ENCODE results near the gene CHPF2. TPM values are rescaled to one million over a fixed set of nuclear protein-coding genes. Genes with fewer than 3 reads are reported as not detected.

CHPF2 gene
- total RNA-seq, 1 experiment from 2014 or later, result 26.5 TPM

DNA sequence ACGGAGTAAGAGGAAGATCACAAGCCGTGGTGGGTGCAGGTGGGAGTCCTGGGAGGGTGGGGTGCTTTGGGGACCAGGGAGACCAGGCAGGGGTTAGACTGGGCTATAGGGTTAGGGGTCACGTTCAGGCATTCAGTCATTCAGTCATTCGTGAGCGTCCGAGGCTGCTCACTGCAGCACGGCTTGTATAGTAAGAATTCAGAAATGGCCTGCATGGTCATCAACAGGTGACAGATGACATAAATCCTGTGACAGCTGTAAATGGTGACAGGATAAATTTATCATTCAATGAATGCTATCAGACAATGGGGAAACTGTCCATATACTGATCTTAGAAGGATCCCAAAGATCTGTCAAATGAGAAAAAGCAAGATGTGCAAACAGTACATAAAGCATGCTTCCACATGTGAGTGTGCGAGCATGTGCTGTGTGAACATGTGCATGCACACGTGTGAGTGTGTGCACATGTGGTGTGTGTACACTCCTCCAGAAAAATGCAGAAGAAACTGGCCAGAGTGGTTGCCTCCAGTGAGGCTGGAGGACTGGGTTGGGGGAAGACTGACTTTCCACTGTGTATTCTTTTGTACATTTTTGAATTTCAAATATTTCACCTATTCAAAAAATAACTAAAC is 48.2 kb downstream of the CHPF2 start:
- no peak overlapping the region for H3K4me3 ChIP-seq
- DNase-seq, result no peak
- no peaks in the 10 kb centered on the region for H3K27me3 ChIP-seq
- no peaks in the 10 kb centered on the region for H3K36me3 ChIP-seq
- H3K9me3 ChIP-seq, result no peaks in the 10 kb centered on the region

- no peaks in the 10 kb centered on the region for H3K36me3 ChIP-seq
- no peaks in the 10 kb centered on the region for H3K9me3 ChIP-seq
- DNase-seq, result no peak
- no peaks in the 10 kb centered on the region for H3K27me3 ChIP-seq
- H3K4me3 ChIP-seq, result no peak overlapping the region
Measured at GRCh38 chr7:151281686-151282085, 49.4 kb downstream of the CHPF2 start.

GRCh38 chr7:151282111-151282510 is 49.8 kb downstream of the CHPF2 start:
- no peaks in the 10 kb centered on the region for H3K27me3 ChIP-seq
- H3K4me3 ChIP-seq, result no peak overlapping the region

GRCh38 chr7:151283302-151283701 is 51.0 kb downstream of the CHPF2 start:
- Histone ChIP-seq H3K36me3 (no peaks in the 10 kb centered on the region), H3K4me3 (no peak overlapping the region), H3K27me3 (no peaks in the 10 kb centered on the region), H3K9me3 (no peaks in the 10 kb centered on the region)
- no peak for DNase-seq

More at GRCh38 chr7:151282111-151282510, 49.8 kb downstream of the CHPF2 start:
- no peak for DNase-seq
- H3K36me3 ChIP-seq, result no peaks in the 10 kb centered on the region
- H3K9me3 ChIP-seq, result no peaks in the 10 kb centered on the region

GRCh38 chr7:151286148-151286547 is 53.9 kb downstream of the CHPF2 start:
- no peak overlapping the region for H3K4me3 ChIP-seq
- H3K36me3 ChIP-seq, result no peaks in the 10 kb centered on the region
- no peak for DNase-seq
- H3K9me3 ChIP-seq, result no peaks in the 10 kb centered on the region
- H3K27me3 ChIP-seq, result no peaks in the 10 kb centered on the region

Other genes starting within 250 kb of the CHPF2 start
- 0.20 TPM in 1 of 2 replicates, not detected in the other for gene NOS3, start 241.5 kb upstream of the CHPF2 start, total RNA-seq (2014; rRNA removed; shearing (Covaris generic); ENCODE audit: low replicate concordance)
- not detected in 2 replicates for gene ATG9B, start 208.0 kb upstream of the CHPF2 start, total RNA-seq (2014; rRNA removed; shearing (Covaris generic); ENCODE audit: low replicate concordance)
- gene ABCB8, start 204.0 kb upstream of the CHPF2 start, total RNA-seq (2014; rRNA removed; shearing (Covaris generic); ENCODE audit: low replicate concordance), result 14.4 and 22.4 TPM in 2 replicates
- 0.76 TPM in 1 of 2 replicates, not detected in the other for gene ASIC3, start 184.0 kb upstream of the CHPF2 start, total RNA-seq (2014; rRNA removed; shearing (Covaris generic); ENCODE audit: low replicate concordance)
- 11.0 and 21.7 TPM in 2 replicates for gene CDK5, start 174.6 kb upstream of the CHPF2 start, total RNA-seq (2014; rRNA removed; shearing (Covaris generic); ENCODE audit: low replicate concordance)
- gene SLC4A2, start 172.9 kb upstream of the CHPF2 start, total RNA-seq (2014; rRNA removed; shearing (Covaris generic); ENCODE audit: low replicate concordance), result 38.6 and 81.5 TPM in 2 replicates
- gene FASTK, start 151.7 kb upstream of the CHPF2 start, total RNA-seq (2014; rRNA removed; shearing (Covaris generic); ENCODE audit: low replicate concordance), result 47.5 and 71.5 TPM in 2 replicates
- 5.2 and 32.9 TPM in 2 replicates for gene TMUB1, start 149.0 kb upstream of the CHPF2 start, total RNA-seq (2014; rRNA removed; shearing (Covaris generic); ENCODE audit: low replicate concordance)
- gene AGAP3, start 146.0 kb upstream of the CHPF2 start, total RNA-seq (2014; rRNA removed; shearing (Covaris generic); ENCODE audit: low replicate concordance), result 22.5 and 35.1 TPM in 2 replicates
- gene GBX1, start 64.8 kb upstream of the CHPF2 start, total RNA-seq (2014; rRNA removed; shearing (Covaris generic); ENCODE audit: low replicate concordance), result not detected in 2 replicates
- not detected in 2 replicates for gene ASB10, start 45.2 kb upstream of the CHPF2 start, total RNA-seq (2014; rRNA removed; shearing (Covaris generic); ENCODE audit: low replicate concordance)
- gene H2BK1, start 22.0 kb upstream of the CHPF2 start, total RNA-seq (2014; rRNA removed; shearing (Covaris generic); ENCODE audit: low replicate concordance), result not detected in 2 replicates
- 48.4 and 75.0 TPM in 2 replicates for gene ABCF2, start 5.3 kb upstream of the CHPF2 start, total RNA-seq (2014; rRNA removed; shearing (Covaris generic); ENCODE audit: low replicate concordance)
- 12.0 and 14.2 TPM in 2 replicates for gene SMARCD3, start 16.2 kb downstream of the CHPF2 start, total RNA-seq (2014; rRNA removed; shearing (Covaris generic); ENCODE audit: low replicate concordance)
- gene NUB1, start 109.3 kb downstream of the CHPF2 start, total RNA-seq (2014; rRNA removed; shearing (Covaris generic); ENCODE audit: low replicate concordance), result 23.1 and 43.2 TPM in 2 replicates
- gene WDR86, start 177.6 kb downstream of the CHPF2 start, total RNA-seq (2014; rRNA removed; shearing (Covaris generic); ENCODE audit: low replicate concordance), result not detected in 2 replicates
- gene CRYGN, start 207.7 kb downstream of the CHPF2 start, total RNA-seq (2014; rRNA removed; shearing (Covaris generic); ENCODE audit: low replicate concordance), result not detected in 2 replicates

All from MG63 (cell line).